ENCODE results near the gene POLR3G. TPM values are rescaled to one million over a fixed set of nuclear protein-coding genes. Genes with fewer than 3 reads are reported as not detected.

Gene POLR3G
- total and polyA plus RNA-seq, 2 of the 13 experiments (the other 11 are each of a cell fraction or from before 2014, with no cell fraction given), result 1.2 to 7.3 TPM

DNA sequence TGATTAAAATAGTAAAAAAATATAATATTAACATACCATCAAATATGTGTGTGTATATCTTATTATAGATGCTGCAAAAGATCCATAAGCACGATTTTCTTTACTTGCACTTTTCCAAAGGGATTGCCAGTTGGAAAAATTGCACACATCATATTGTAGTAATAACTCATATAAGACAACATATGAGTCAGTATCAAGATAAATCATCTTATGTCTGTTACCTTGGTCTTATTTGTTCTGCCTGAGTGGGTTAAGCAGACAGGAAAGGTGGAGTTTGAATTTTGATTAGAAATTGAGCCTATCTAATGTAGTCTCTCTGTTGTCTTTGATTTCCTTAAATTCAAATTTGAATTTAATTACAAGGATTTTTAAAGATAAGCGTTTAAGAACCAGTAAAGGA, 30.1 kb downstream of the POLR3G start (continued):
- TF ChIP-seq ZNF512B (CRISPR knock-in tag; IDR thresholded peaks at IDR 0.05; ENCODE audit: borderline replicate concordance), result no peak
- TF ChIP-seq NR2F1 (CRISPR knock-in tag; IDR thresholded peaks at IDR 0.05), result no peak

GRCh38 chr5:90506221-90506620, 31.6 kb downstream of the POLR3G start:
- no peak overlapping the region for H3K9ac ChIP-seq (ENCODE audit: insufficient read depth, low read depth, low read length)
- in situ Hi-C loops (cut with HindIII; ENCODE audit: extremely low pct_ligation_motif_present, low pct_unique_long_range_greater_than_20kb), result no loop called here
- intact Hi-C loops (cut with micrococcal nuclease; ENCODE audit: unreplicated experiment), result no loop called here
- H4K20me1 ChIP-seq (ENCODE audit: insufficient read depth, low read length), result no peaks in the 10 kb centered on the region
- no peak for TF ChIP-seq ZNF678 (CRISPR knock-in tag; IDR thresholded peaks at IDR 0.05)
- no peak for TF ChIP-seq ELF3 (CRISPR knock-in tag; IDR thresholded peaks at IDR 0.05)
- no peak for TF ChIP-seq ZNF207 (IDR thresholded peaks at IDR 0.05; ENCODE audit: borderline replicate concordance)
- TF ChIP-seq RNF2 (conservative IDR thresholded peaks at IDR 0.05; ENCODE audit: low read depth), result no peak
- no peak for TF ChIP-seq ZNF660 (CRISPR knock-in tag; IDR thresholded peaks at IDR 0.05; ENCODE audit: borderline replicate concordance, low read depth)
- TF ChIP-seq, protein P1, sequence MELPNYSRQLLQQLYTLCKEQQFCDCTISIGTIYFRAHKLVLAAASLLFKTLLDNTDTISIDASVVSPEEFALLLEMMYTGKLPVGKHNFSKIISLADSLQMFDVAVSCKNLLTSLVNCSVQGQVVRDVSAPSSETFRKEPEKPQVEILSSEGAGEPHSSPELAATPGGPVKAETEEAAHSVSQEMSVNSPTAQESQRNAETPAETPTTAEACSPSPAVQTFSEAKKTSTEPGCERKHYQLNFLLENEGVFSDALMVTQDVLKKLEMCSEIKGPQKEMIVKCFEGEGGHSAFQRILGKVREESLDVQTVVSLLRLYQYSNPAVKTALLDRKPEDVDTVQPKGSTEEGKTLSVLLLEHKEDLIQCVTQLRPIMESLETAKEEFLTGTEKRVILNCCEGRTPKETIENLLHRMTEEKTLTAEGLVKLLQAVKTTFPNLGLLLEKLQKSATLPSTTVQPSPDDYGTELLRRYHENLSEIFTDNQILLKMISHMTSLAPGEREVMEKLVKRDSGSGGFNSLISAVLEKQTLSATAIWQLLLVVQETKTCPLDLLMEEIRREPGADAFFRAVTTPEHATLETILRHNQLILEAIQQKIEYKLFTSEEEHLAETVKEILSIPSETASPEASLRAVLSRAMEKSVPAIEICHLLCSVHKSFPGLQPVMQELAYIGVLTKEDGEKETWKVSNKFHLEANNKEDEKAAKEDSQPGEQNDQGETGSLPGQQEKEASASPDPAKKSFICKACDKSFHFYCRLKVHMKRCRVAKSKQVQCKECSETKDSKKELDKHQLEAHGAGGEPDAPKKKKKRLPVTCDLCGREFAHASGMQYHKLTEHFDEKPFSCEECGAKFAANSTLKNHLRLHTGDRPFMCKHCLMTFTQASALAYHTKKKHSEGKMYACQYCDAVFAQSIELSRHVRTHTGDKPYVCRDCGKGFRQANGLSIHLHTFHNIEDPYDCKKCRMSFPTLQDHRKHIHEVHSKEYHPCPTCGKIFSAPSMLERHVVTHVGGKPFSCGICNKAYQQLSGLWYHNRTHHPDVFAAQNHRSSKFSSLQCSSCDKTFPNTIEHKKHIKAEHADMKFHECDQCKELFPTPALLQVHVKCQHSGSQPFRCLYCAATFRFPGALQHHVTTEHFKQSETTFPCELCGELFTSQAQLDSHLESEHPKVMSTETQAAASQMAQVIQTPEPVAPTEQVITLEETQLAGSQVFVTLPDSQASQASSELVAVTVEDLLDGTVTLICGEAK (IDR thresholded peaks at IDR 0.05), result no peak
- TF ChIP-seq, protein P1 (CRISPR knock-in tag; IDR thresholded peaks at IDR 0.05), result no peak
- TF ChIP-seq, protein P2, sequence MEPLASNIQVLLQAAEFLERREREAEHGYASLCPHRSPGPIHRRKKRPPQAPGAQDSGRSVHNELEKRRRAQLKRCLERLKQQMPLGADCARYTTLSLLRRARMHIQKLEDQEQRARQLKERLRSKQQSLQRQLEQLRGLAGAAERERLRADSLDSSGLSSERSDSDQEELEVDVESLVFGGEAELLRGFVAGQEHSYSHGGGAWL (CRISPR knock-in tag; IDR thresholded peaks at IDR 0.05), result no peak
- TF ChIP-seq ZNF713 (CRISPR knock-in tag; IDR thresholded peaks at IDR 0.05), result no peak
- no peak for TF ChIP-seq ARNTL (CRISPR knock-in tag; IDR thresholded peaks at IDR 0.05)
- H3K36me3 ChIP-seq (replicated peaks in 1 of 2; ENCODE audit: control insufficient read depth in 1 of 2, insufficient read depth in 2 of 2, low read length in 2 of 2), result no peaks in the 10 kb centered on the region
- DNase-seq (ENCODE audit: low spot score), result no peak
- H3K4me2 ChIP-seq (ENCODE audit: low read depth, low read length), result no peak overlapping the region
- CTCF ChIA-PET (ENCODE audit: low intra/inter-chr PET ratio, low total read pairs), result no interaction called here
- BruUV-seq (replicated peaks), result no TSS peak
- H3K27ac ChIP-seq (ENCODE audit: extremely low read length, insufficient read depth, low read length), result no peak overlapping the region
- POLR2A ChIA-PET, result no interaction called here
- ATAC-seq, result no peak
- no peaks in the 10 kb centered on the region for H3K27me3 ChIP-seq (ENCODE audit: control insufficient read depth in 1 of 2, insufficient read depth in 2 of 2, low read length in 2 of 2)
- no peak overlapping the region for H2AFZ ChIP-seq (ENCODE audit: low read length)
- FAIRE-seq, result no peak
- no peaks in the 10 kb centered on the region for H3K4me1 ChIP-seq (ENCODE audit: insufficient read depth, low read length)
- H3K4me3 ChIP-seq (replicated peaks in 1 of 3; ENCODE audit: insufficient read depth in 1 of 3, low read depth in 2 of 3, low read length in 3 of 3), result no peak overlapping the region
- H3K9me3 ChIP-seq (ENCODE audit: low read length), result no peaks in the 10 kb centered on the region
- no peaks in the 10 kb centered on the region for H3K79me2 ChIP-seq (ENCODE audit: insufficient read depth, low read length)

Measured in HepG2 (cell line).